Left ventricle myocardium inferior (tissue), 1 donor: ENCODE measurements around the gene TMEM9B. TPM values are rescaled to one million over a fixed set of nuclear protein-coding genes. Genes with fewer than 3 reads are reported as not detected.

Source experiments
- DNase-seq: peaks from one replicate; pipeline ENCODE4 v3.0.0-alpha.2; 2020
- H3K27ac ChIP-seq: fragments of 200-600 bp; replicated peaks from 2 replicates; pipeline ENCODE4 v1.8.0; 2021
- H3K27me3 ChIP-seq: fragments of 200-600 bp; 2 replicates; pipeline ENCODE4 v1.8.0; 2021; ENCODE audit warnings: low read depth
- H3K36me3 ChIP-seq: fragments of 200-600 bp; 2 replicates; pipeline ENCODE4 v1.8.0; 2021
- H3K4me1 ChIP-seq: fragments of 200-600 bp; 2 replicates; pipeline ENCODE4 v1.8.0; 2021
- H3K4me3 ChIP-seq: fragments of 200-600 bp; 2 replicates; pipeline ENCODE4 v1.8.0; 2021; ENCODE audit warnings: mild to moderate bottlenecking, moderate library complexity
- H3K9me3 ChIP-seq: fragments of 200-600 bp; replicated peaks from 2 replicates; pipeline ENCODE4 v1.8.0; 2021
- CTCF ChIP-seq: fragments of 200-600 bp; IDR thresholded peaks from 2 replicates; pipeline ENCODE4 v1.8.0; 2021; ENCODE audit warnings: antibody characterized with exemption, mild to moderate bottlenecking, borderline replicate concordance
- intact Hi-C: fragments of 100-400 bp; cut with micrococcal nuclease; formaldehyde crosslinking; loops from one replicate; pipeline ENCODE4 v1.11.0; 2022
- total RNA-seq: library from RNA; stranded (reverse); fragmentation: NEBNext Ultra II Directional; extraction: Animal tissue kit (Norgen Biotek cat#: 25700); gene quantifications from one replicate; pipeline ENCODE4 v1.2.1, GENCODE V29; 2021
- donor health status: DM: no; HTN: yes; CAD: no; lungs with severe emphysema.

TMEM9B gene
- total RNA-seq, 1 donor from 2014 or later: 51.1 TPM

DNA sequence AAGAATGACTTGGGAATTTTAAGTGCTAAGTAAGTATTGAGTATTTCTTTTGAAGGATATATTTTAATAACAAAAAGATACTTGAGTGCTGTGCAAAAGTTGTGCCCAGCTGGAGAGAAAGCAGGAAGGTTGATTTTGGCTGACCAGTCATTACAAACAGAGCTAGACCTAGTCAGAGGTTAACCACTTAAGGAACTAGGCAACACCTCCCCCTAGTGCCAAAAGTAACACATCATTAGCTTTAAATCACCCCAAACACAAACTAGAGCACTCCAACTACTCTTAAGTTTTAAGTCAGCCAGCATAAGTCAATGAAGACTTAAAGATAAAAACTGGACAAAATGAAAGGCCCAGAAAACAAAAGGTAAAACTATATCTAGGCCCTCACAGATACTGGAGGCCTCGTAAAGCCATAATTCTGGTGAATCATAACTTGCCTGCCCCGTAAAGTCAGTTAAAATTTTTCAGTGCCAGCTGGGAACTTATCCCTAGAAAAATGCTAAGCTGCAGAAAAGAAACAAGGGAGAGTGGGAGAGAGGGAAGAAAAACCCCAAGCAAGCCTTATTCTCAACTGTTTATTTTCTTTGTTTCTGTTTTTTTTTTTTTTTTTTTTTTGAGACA lies 4.6 kb downstream of the TMEM9B start:
- peaks cover 46% of the 10 kb centered on the region for H3K4me1 ChIP-seq
- peak; percentile 66 for TF ChIP-seq CTCF
- DNase-seq: no peak
- H3K27ac ChIP-seq: peak overlapping the region; percentile 48
- no peak overlapping the region for H3K4me3 ChIP-seq
- intact Hi-C loops: loop anchor here (5.0 kb wide), 1 partner anchor 272 kb away; no protein-coding TSS in a partner anchor
- H3K36me3 ChIP-seq: peaks cover 18% of the 10 kb centered on the region
- no peaks in the 10 kb centered on the region for H3K27me3 ChIP-seq
- H3K9me3 ChIP-seq: no peaks in the 10 kb centered on the region

- intact Hi-C loops: no loop called here
- H3K36me3 ChIP-seq: peaks cover 46% of the 10 kb centered on the region
- no peaks in the 10 kb centered on the region for H3K27me3 ChIP-seq
- no peak for TF ChIP-seq CTCF
- DNase-seq: no peak
- H3K27ac ChIP-seq: no peak overlapping the region
- H3K9me3 ChIP-seq: no peaks in the 10 kb centered on the region
- H3K4me3 ChIP-seq: no peak overlapping the region
- peaks cover 20% of the 10 kb centered on the region for H3K4me1 ChIP-seq
Observed at GRCh38 chr11:8956860-8957259, 7.4 kb downstream of the TMEM9B start.

DNA sequence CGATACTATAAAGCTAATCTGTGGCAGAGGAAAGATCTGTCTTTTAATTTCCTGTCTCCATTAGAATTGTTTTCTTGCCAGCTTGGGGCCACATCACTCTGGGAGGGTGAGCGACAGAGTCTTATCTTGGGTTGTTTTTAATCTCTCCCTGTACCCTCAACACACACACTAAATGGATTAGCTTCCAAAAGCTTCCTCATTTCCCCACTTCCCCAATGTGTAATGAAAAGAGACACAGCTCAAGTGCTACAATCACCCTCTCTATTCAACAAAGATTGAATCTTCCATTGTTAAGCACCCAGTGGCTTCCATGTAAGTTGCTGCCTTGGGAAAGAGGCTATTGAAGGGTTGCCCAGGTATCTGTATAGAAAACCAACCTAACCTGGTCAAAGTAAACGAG lies 15.4 kb downstream of the TMEM9B start:
- no peak overlapping the region for H3K27ac ChIP-seq
- DNase-seq: no peak
- no peaks in the 10 kb centered on the region for H3K27me3 ChIP-seq
- H3K4me1 ChIP-seq: no peaks in the 10 kb centered on the region
- no peaks in the 10 kb centered on the region for H3K9me3 ChIP-seq
- intact Hi-C loops: no loop called here
- no peak overlapping the region for H3K4me3 ChIP-seq
- H3K36me3 ChIP-seq: peaks cover 67% of the 10 kb centered on the region
- TF ChIP-seq CTCF: no peak

DNA sequence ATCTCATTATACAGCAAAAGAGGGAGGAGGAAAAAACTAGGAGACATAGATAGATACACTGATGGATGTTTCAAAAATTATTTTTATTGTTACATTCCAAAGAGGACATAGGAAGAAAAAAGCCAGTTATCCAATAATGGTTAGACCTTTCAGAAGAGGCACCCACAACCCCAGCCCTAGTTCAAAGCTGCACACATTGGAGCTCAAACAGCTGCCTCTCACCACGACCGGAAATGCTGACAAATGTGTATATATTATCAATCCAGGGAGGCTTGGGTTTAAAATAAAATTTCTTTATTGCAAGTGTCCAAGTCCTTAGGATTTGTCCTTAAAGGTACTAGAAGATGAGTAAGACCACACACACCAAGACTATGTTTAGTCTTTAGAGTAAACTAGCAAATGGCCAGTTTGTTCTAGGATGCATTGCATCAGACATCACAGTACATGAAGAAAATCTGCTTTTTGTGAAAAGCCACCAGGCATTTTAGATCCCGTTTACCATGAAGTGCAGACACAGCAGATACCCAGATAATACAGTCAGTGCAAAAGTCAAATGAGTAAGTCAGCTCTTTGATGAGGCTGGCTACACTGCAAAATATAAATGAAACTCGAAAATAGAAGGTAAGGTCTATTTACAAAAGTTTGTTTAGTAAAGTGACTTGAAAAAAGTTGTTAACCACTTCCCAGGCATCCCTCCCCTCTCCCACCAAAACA lies 16.9 kb downstream of the TMEM9B start:
- no peak overlapping the region for H3K27ac ChIP-seq
- no peaks in the 10 kb centered on the region for H3K4me1 ChIP-seq
- intact Hi-C loops: no loop called here
- no peak for DNase-seq
- H3K9me3 ChIP-seq: no peaks in the 10 kb centered on the region
- no peaks in the 10 kb centered on the region for H3K27me3 ChIP-seq
- H3K4me3 ChIP-seq: no peak overlapping the region
- H3K36me3 ChIP-seq: peaks cover 52% of the 10 kb centered on the region
- no peak for TF ChIP-seq CTCF

DNA sequence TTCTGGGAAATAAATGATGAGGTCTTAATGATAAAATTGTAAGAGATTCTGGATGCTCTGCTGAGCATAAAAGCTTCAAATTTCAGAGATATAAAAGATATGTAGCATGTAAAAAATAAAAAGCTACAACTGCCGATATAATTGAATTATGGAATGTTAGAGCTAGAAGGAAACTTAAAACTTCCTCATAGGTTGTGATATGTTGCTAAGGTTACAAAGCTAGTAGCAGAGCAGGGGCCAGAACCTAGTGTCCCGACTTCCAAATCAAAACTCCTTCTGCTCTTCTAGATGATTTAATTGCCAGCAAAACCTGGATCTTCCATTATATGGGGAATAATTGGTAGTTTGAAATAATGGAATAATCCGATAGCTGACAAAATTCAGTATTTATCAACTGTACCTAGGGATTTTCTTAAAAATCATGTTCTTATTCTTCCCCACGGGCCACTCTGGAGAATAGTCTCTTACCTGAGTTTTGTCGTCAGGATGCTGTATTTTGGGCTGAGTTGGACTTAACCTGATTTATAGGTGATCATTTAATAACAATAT lies 21.6 kb downstream of the TMEM9B start, which contains the start of gene ASCL3:
ASCL3 (minus strand) TSS at position 499 of the 549 bp plus-strand sequence. CDS start 4,855 bp downstream, outside the sequence.
- peaks cover 9% of the 10 kb centered on the region for H3K36me3 ChIP-seq
- no peak for DNase-seq
- H3K27me3 ChIP-seq: no peaks in the 10 kb centered on the region
- intact Hi-C loops: no loop called here
- H3K9me3 ChIP-seq: no peaks in the 10 kb centered on the region
- H3K4me3 ChIP-seq: no peak within 1 kb of the TSS
- no peak for TF ChIP-seq CTCF
- no peaks in the 10 kb centered on the region for H3K4me1 ChIP-seq
- no peak within 1 kb of the TSS for H3K27ac ChIP-seq
